Endothelial cell of hepatic sinusoid (primary cell): ENCODE measurements around the gene P2RX3.
"Not testable (repeated sequence)": the region's sequence is repeated elsewhere in the genome, so short reads cannot be mapped to it uniquely, and the experiment has no call there.

Experiments used
- in situ Hi-C: cut with HindIII; loops from 2 replicates; pipeline ENCODE4 v1.10.0; 2017; ENCODE audit warnings: low sequenced_read_pairs

Gene P2RX3

DNA sequence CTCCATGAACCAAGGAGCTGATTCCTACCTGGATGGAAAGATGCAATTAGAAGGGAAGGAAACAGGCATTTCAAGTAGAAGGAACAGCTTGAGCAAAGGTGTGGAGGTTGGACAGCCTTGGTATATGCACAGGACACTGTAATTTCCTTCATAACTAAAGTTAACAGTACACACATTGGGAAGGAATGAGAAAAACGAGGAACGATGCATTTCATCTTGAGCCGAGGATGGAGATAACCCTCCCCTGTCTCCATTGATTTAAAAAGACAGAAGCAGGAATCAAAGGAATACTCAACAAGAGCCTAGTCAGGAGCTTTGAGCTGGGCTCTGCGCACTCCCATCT lies 54.6 kb downstream of the P2RX3 start:
- in situ Hi-C loops, result no loop called here

DNA sequence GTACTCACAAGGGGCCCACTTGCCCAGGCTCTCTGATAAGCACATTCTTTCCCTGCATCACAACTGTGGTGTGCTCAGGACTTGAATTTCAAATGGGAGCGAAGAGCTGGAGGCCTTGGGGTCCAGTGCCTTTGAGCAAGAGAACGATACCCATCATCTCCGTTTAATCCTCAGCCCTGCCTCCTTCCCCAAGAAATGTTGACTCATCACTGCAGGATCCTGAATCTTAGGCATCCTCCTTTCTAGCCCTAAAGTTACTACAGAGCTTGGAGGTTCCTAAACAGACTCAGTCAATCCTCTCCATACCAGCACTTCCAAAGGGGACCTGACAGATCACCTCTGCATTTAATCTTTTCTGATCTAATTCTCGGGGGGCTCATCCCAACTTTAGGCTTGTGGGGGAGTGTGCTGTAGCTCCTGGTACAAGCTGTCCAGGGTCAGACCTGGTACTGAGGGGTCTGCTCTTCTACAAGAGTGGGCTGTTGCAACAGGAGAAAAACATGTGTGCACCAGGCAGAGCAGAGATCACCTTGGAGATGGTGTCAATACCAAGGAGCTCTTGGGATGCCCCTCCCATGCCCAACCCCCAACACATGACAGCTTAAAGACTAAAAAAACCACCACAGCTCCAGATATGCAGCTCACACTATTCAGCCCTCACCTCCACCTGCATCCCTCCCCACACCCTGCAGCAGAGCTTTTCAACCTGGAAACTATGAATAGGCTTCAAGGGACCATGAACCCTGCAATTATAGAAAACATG lies 56.2 kb downstream of the P2RX3 start:
- in situ Hi-C loops, result no loop called here

DNA sequence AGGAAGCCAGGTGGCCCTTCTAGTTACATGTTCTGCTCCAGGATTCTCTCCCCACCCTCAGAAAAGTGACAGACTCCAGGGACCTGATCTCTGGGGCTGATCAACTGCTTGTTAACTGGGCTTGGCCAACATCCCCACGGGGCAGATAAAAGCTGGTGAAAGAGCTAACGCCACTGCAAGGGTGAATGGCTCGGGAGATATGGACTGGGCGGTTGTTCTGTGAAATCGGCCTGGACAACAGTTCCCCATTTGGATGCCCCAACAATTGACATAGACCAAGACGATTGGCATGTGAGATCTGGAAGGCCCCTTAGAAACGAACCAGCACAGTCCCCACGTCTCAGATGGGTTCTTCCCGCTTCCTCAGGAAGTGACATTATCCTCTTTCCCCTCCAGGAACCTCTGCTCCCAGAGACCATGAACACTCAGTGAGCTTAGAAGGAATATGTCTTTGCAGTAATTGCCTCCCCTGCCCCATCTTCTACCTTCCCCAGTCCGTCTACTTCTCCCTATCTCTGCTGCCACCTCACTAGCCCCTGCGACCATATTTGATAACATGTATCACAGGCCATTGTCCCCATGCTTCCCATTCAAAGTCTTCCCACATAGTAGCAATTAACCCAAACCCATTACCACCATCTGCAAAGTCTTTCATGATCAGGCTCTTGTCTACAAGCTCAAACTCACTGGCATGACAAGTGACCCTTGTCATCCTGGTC lies 57.9 kb downstream of the P2RX3 start:
- in situ Hi-C loops, result no loop called here

DNA sequence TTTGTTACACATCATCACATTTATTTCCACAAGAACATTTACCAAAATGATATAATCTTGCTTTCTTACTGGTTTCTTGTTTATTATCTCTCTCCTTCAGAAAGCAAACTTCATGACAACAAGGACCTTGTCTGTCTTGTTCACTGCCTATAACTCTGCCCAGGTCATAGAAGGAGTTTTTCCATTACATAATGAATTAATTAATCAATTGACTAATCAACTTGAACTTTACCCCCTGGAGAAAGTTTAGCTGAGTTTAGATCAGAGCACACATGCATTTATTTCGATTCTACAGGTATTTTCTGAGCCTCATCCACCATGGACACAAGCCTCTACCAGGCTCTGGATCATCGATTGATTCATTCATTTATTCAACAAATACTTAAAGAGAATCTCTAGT lies 58.6 kb downstream of the P2RX3 start:
- in situ Hi-C loops, result no loop called here

DNA sequence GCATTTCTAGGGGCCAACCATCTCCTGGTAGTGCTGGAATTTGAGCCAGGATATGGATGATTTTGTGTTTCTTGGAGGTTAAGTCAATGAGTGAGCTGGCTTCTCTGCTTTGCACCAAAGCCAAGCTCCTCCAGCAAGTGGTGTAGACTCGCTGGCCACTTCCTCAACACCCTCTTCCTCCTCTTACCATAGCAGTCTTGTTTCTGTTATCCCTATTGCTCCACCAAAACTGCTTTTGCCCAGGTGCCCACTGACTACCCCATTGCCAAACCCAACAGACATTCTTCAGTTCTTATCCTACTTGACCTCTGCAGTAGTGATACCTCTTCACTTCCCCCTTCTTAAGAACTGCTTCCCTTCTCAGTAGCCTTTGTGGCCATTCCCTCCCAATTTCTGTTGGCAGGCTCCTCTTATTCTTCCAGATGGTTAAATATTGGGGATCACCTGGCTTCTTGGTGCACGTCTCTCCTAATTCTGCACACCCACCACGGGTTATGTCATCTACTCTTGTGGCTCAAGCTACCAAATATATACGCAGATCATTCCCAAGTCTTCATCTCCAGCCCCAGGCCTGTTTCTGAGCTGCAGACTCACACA lies 59.3 kb downstream of the P2RX3 start:
- in situ Hi-C loops, result no loop called here

DNA sequence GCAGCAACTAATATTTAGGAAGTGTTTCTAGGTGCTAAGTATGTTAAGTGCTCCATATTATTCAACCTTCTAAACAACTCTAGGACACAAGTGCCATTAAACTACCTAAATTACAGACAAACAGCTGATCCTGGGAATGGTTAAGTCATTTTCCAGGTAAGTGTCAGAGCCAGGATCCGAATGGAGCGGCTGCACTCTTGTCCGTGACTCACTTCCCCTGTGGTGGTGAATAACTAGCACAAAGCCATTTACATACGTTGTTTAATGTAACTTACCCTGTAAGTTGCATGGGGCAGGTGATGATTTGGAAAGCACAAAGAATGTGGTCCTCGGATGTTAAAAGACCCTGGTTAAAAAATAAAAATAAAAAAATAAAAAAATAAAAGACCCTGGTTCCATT lies 61.1 kb downstream of the P2RX3 start:
- in situ Hi-C loops, result no loop called here

DNA sequence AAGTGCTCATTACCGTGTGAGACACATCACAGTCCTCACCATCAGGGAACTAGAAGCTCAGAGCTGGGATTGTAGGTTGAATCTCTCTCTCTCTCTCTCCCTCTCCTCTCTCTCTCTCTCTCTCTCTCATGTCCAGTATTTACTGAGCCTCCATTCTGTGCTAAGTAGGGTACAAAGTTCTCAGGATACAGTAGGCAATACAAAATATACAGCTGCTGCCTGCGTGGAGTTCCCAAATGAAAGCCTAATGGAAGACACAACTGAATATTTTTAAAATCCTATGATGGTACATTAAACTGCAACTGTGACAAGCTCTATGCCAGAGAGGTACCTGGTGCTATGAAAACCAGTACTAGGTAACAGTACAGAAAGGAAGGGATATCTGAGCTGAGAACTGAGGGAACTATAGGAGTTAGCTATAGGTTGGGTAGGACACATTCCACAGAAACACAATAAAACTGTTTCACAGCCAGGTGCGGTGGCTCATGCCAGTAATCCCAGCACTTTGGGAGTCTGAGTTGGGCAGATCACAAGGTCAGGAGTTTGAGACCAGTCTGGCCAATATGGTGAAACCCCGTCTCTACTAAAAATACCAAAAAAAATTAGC lies 61.9 kb downstream of the P2RX3 start:
- in situ Hi-C loops, result no loop called here

DNA sequence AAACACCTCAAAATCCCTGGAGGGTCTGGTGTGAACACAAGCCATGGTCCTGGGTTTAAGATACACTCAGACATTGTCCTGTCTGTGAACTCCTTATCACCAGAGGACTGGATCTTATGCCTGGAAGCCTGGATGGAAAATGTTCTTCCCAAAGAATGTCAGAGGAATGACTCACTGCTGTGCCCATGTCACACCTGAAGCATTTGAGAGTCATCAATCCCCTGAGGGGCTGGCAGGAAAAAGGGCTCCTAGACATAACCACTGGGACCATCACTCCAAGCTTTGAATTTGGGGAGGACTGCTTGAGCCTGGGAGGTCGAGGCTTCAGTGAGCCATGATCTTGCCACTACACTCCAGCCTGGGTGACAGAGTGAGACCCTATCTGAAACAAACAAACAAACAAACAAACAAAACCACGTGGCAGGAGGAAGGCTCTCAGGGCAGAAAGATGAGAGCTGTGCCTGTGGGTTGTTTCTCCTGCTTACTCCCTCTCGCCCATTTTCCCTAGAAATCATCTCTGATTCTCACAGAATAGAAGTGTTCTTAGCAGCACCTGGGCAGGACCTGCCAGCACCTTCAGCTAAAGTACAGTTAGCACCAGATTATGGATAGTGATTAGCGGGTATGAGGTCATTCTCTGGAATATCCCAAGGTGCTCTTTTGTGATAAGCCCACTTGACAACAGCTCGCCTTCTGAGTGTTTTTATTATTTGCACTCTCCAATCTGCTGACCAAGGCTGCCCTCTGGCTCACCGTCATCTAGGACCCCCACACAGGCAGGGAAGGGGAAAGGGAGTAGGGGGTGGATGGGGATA lies 64.2 kb downstream of the P2RX3 start:
- in situ Hi-C loops, result no loop called here

DNA sequence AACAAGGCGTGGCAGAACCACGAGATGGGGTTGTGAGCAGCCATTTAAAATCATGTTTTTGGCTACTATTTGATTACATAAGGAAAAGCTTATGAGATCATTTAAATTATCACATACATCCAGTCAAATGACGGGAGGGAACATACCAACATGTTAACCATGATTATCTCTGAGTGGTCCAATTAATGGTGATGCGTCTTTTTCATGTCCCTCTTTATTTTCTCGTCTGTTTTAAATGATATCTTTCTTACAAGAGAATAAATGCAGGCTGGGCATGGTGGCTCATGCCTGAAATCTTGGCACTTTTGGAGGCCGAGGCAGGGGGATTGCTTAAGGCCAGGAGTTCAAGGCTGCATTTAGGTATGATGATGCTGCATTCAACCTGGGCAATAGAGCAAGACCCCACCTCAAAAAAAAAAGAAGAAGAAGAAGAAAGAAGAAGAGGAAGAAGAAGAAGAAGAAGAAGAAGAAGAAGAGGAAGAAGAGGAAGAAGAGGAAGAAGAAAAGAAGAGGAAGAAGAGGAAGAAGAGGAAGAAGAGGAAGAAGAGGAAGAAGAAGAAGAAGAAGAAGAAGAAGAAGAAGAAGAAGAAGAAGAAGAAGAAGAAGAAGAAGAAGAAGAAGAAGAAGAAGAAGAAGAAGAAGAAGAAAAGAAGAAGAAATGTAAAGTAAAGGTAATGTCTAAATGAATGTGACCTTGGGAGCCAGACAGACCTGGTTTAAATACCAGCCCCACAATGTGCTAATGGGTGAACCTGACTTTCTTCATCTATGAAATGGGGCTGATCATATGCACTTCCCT lies 65.0 kb downstream of the P2RX3 start:
- in situ Hi-C loops, result not testable (repeated sequence)

DNA sequence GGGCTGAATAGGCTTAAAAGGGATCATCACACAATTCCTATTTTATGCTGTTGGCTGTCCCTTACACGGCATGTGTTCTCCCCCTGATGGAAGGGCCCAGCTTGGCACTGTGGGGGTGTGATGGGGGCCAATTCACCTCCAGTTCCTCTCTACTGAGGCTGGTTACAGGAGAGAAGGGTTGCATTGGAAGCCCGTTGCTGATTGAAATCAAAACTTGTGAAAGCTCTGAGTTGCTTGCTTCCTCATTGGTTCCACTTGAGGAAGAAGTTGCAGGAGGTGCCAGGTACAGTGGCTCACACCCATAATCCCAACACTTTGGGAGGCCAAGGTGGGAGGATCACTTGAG lies 65.6 kb downstream of the P2RX3 start:
- in situ Hi-C loops, result no loop called here

DNA sequence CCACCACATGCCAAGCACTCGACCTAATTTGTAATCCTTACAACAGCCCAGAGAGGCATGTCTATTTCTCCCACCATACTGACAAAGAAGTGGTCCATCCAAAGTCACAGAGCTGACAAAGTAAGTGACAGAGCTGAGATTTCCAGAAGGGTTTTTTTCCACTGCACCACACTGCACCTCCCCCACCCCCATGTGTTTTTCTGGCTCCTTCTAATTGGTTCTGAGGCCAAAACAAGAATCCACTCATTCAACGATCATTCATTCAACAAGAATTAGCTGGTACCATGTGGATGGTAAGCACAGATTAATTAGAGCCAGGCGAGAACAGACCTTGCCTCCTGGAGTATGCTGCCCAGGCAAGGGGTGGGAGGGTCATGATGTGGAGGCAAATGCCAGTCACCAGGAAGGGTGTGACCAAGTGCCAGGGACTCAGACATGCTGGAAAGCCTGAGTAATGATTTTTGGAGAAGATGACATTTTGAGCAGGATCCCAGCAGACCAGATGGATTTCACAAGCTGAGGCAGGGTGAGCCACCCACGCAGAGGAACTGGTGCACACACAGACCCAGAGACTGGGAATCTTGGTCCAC lies 67.2 kb downstream of the P2RX3 start:
- in situ Hi-C loops, result no loop called here

DNA sequence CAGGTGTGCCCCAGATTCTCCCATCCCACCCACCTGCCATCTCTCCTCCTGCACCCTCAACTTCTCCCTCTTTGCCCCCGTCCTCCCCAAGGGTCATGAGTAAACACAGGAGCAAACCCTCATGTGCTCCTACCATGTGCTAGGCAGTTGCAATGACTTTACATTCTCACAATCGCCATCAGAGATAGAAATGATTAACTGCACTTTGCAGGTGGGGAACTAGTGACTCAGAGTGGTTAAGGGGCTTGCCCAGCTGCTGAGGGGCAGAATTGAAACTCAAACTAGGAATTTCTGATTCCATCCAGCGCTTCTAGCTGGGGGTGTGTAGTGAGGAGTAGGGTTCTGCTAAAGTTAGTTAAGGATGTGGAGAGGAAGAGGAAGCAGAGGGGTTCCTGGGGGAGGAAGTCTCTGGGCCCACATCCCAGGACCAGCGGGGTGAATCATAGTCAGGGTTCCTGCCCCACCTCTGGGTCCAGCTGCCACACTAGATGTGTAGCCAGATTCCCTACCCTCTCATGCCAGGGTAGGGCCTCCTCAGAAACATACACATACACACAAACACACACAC lies 68.3 kb downstream of the P2RX3 start:
- in situ Hi-C loops, result no loop called here

DNA sequence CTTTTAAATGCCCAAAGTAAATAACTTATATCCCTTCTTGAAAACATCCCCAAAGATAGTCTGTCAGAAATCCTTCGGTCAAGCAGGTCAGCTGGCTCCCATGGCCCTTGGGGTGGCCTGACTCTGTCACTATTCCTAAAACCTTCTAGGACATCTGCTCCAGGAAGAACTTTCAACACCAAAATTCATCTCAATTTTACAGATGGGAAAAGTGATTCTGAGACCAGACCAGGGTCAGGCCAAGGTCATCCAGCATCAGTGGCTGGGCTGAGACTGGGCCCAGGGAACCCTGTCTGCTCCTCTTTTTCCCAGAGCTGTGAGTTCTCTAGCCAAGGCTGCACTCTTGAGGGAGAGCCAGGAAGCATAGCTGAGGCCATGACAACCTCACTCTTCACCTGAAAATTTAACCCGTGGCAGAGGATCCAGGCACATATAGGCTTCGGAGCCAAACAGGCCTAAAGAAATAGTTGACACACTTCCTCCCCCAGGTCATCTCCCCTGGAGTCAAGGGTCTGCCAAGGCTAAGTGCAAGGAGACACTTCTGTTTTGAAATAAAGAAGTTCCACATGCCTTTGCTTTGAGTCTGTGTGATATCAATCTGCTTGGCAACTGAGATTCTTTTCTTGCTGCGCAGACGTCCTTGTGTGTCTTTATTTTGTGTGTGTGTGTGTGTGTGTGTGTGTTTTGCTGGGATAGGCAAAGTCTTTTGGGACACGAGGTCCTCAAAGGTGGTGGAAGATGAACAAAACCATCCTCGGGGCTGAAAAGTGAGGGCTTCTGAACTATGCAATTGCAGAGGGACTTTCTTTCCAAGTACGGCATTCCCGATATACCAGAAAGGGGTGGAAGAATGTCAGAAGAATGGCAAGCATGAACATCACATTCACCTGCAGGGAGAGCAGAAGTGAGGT lies 69.1 kb downstream of the P2RX3 start:
- in situ Hi-C loops, result no loop called here

DNA sequence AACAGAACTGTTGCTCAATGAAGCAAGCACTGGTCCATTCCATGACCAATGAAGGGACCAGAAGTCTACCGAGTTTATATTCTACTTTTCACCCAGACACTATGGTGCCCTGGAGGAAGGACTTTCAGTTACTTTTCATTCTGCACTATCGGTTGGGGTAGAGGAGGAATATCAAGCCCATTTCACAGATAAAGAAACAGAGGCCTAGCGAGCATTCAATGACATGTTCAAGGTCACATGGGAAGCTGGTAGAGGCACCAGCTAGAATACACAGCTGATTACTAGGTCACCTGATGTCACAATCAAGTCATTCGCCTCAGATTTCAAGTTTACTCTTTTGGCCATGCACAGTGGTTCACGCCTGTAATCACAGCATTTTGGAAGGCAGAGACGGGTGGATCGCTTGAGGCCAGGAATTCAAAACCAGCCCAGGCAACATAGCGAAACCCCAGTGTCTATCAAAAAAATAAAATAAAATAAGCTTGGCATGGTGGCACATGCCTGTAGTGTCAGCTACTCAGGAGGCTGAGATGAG lies 69.9 kb downstream of the P2RX3 start:
- in situ Hi-C loops, result no loop called here

DNA sequence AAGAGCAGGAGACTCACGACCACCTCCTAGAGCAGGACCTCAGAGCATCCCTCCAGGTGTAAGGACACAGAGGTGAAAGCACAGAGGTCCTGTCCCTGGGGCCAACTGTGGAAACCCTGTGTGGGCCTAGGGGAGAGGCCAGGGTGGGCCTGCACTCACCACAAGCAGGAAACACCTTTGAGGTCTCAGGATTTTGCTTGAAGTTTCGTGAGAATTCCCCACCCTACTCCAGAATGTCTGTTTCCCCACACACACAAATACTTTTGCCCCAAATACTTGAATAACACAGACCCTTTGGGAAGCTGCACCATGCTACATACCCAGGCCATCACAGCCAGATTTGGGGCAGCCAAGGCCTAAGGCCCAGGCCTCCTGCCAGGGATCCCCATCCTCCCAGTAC lies 70.6 kb downstream of the P2RX3 start:
- in situ Hi-C loops, result no loop called here

DNA sequence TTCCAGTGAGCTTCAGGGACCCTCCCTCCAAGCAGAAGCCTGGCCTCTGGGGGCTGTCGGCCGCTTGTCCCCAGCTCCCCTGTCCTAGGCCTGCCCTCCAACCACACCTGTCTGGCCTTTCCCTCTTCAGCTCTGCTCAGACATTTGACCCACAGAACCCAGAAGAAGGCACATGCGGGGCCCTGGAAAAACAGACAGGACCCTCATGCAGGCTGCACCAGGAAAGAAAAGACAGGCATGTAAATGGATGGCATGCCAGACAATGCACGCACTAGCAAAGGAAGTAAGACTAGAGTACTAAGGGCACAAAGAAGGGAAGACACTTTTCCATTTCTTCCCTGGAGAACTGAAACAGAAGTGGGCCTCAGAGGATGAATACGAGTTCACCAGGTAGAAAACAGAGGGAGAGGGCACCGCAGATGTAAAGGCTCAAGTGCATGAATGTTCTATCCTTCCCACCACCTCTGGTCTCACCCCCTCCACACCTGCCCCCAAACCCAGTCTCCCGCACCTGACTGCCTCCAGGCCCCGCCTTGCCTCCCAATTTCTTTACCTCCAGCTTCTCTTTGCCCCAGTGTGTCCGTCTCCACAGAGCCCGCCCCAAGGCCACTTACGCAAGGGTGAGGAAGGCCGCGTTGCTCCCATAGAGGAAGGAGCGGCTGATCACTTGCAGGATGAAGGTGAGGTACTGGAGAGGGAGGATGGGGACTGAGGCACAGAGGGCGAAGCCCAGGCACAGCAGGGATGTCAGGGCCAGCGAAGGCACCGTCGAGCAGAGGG lies 71.4 kb downstream of the P2RX3 start:
- in situ Hi-C loops, result no loop called here

DNA sequence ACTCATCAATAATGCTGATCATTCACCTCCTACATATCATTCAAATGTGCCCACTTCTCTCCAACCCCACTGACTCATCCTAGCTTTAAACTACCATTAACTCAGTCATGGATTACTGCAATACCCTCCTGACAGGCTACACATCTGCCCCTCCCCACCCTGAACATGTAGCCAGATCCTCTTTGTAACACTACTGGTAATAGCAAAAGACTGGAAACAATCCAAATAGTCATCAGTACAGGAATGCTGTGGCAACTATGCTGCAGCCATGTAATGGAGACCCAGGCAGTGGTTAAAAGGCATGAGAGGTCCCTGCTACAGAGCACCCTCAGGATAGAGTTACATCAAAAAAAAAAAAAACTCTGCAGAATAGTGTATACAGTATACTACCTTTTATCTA lies 72.1 kb downstream of the P2RX3 start:
- in situ Hi-C loops, result no loop called here

DNA sequence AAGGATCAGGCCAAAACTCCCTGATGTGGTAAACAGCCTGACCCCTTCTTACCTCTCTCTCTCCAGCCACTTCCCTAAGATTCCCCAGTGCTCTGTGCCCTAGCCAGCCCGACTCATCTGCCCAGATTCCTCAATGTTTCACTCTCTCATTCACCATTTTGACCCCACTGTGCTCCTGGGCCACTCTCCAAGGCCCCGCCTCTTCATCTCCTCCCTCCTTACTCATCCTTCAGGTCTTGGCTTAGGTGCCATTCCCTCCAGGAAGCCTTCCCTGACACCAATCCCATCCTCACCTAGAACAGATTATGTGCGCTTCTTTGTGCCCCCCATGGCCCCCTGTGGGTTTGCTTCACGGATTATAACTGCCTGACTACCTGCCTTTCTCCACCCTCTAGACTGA lies 75.5 kb downstream of the P2RX3 start:
- in situ Hi-C loops, result no loop called here
